ENCODE results near the gene TNIK.

GRCh38 chr3:171178714-171179113 lies 281.5 kb downstream of the TNIK start:
- TF ChIP-seq REST (IDR thresholded peaks at IDR 0.05; ENCODE audit: insufficient read depth in 1 of 2, low read depth in 2 of 2, low read length in 2 of 2) (no peak), POLR2AphosphoS5 (IDR thresholded peaks at IDR 0.05; ENCODE audit: low read depth, low read length) (no peak), SIN3A (IDR thresholded peaks at IDR 0.05; ENCODE audit: borderline replicate concordance, insufficient read depth, low read length) (no peak)

Measured in PFSK-1 (cell line).